Esophagus squamous epithelium (tissue), 5 donors: Measurements from ENCODE around the gene ERC1. TPM values are rescaled to one million over a fixed set of nuclear protein-coding genes. Genes with fewer than 3 reads are reported as not detected.
A peak's percentile ranks its signal among the peaks of the same experiment; 100 is the strongest.

Experiments used
- DNase-seq: peaks from one replicate; lab custom pipeline; 2025; lab: John Stamatoyannopoulos, UW
- H3K27ac ChIP-seq, 4 donors: fragments of 200-600 bp; sonication (generic); one replicate each; pipeline ENCODE4 v1.5.1; 2016 to 2019; ENCODE audit warnings: mild to moderate bottlenecking in 1 of 4
- H3K27me3 ChIP-seq, 4 donors: fragments of 200-600 bp; sonication (generic); 1 replicate in 3 of 4; 2 replicates in 1 of 4; pipeline versions ENCODE4 v1.5.1 to v1.6.0; 2017 to 2021; ENCODE audit warnings: antibody characterized with exemption in 1 of 4
- H3K36me3 ChIP-seq, 3 donors: fragments of 200-600 bp; sonication (generic); one replicate each; pipeline ENCODE4 v1.5.1; 2016 to 2019
- H3K4me1 ChIP-seq, 3 donors: fragments of 200-600 bp; sonication (generic); one replicate each; pipeline ENCODE4 v1.5.1; 2017 to 2019
- H3K4me3 ChIP-seq, 4 donors: fragments of 200-600 bp; sonication (generic); 1 replicate in 3 of 4; 2 replicates in 1 of 4; pipeline ENCODE4 v1.5.1; 2016 to 2019; ENCODE audit warnings: mild to moderate bottlenecking in 2 of 4, moderate library complexity in 1 of 4
- H3K9me3 ChIP-seq, 3 donors: fragments of 200-600 bp; sonication (generic); one replicate each; pipeline ENCODE4 v1.5.1; 2016 to 2019
- POLR2A ChIP-seq, 4 donors: fragments of 450-650 bp; IDR thresholded peaks; one replicate each; pipeline ENCODE4 v1.6.1; 2017; ENCODE audit warnings: antibody characterized with exemption in 4 of 4, mild to moderate bottlenecking in 4 of 4, moderate library complexity in 3 of 4
- WGBS, 2 donors: methylation state at CpG; one replicate each; pipeline ENCODE4 v1.1.5; 2018; 5-methylcytosine and 5-hydroxymethylcytosine counted together
- intact Hi-C: fragments of 100-400 bp; cut with DNase I; formaldehyde crosslinking; loops from one replicate; pipeline ENCODE4 v1.15.0; 2022
- total RNA-seq, 4 donors: library from RNA; depleted of rRNA; stranded (reverse); fragments of >200 nt; gene quantifications; one replicate each; pipeline ENCODE4 v1.1.0, GENCODE V29; 2016
- TF ChIP-seq, protein P1 (sequence below), 6 experiments: fragments of 450-650 bp in 4 of 6; fragments of 200-600 bp in 2 of 6; sonication (generic) in 2 of 6; IDR thresholded peaks; one replicate each; pipeline ENCODE4 v1.5.1; 2016 to 2019; ENCODE audit warnings: antibody characterized with exemption in 6 of 6, mild to moderate bottlenecking in 4 of 6, moderate library complexity in 4 of 6
- donor health status: DM: yes; HTN: yes; CAD: no.

The ERC1 gene
- total RNA-seq, 4 donors from 2014 or later, result 19.0 to 50.7 (median 37.5) TPM

DNA sequence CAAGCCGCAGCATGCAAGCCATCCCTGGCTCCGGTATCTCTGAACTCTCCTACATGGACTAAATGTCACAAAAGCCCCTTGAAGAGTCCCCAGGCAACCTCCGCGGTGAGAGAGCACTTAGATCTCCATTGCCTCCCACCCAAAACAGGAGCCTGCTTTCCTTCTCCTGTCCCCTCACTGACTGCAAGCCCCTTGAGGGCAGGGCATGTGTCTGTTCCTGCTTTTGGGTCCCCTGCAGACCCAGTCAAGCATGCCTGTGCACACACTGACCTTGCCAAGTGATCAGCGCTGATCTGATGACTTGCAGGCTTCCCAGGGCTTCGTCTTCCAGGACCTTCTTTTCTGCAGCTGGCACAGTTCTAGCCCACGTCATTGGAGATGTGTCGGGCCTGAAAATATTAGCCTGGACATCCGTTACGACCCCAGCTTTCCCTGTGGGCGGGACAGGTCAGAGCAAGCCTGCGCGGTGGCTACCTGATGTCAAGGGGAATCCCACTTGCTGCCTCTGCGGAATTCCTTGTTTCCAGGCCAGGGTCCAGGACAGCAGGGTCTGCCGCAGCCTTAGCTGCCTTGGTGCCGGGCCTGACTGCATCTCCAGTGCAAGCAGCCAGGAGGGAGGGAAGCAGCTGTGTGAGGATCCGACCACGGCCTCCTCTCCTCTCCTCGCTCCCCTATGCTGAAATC lies 510.8 kb downstream of the ERC1 start:
- intact Hi-C loops, result no loop called here
- no peak for DNase-seq
- peaks cover 0 to 37% (median 0%) of the 10 kb centered on the region in 3 donors for H3K4me1 ChIP-seq
- TF ChIP-seq POLR2A (IDR thresholded peaks at IDR 0.05), result no peak
- TF ChIP-seq, protein P1, sequence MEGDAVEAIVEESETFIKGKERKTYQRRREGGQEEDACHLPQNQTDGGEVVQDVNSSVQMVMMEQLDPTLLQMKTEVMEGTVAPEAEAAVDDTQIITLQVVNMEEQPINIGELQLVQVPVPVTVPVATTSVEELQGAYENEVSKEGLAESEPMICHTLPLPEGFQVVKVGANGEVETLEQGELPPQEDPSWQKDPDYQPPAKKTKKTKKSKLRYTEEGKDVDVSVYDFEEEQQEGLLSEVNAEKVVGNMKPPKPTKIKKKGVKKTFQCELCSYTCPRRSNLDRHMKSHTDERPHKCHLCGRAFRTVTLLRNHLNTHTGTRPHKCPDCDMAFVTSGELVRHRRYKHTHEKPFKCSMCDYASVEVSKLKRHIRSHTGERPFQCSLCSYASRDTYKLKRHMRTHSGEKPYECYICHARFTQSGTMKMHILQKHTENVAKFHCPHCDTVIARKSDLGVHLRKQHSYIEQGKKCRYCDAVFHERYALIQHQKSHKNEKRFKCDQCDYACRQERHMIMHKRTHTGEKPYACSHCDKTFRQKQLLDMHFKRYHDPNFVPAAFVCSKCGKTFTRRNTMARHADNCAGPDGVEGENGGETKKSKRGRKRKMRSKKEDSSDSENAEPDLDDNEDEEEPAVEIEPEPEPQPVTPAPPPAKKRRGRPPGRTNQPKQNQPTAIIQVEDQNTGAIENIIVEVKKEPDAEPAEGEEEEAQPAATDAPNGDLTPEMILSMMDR (IDR thresholded peaks at IDR 0.05), result no peak
- WGBS, 2 donors, result 78 to 86% methylated on average over 7 to 12 of the region's 19 CpGs
- H3K36me3 ChIP-seq, result no peaks in the 10 kb centered on the region
- H3K27ac ChIP-seq, result no peak overlapping the region
- no peaks in the 10 kb centered on the region for H3K27me3 ChIP-seq
- H3K9me3 ChIP-seq, result no peaks in the 10 kb centered on the region
- H3K4me3 ChIP-seq, result no peak overlapping the region

DNA sequence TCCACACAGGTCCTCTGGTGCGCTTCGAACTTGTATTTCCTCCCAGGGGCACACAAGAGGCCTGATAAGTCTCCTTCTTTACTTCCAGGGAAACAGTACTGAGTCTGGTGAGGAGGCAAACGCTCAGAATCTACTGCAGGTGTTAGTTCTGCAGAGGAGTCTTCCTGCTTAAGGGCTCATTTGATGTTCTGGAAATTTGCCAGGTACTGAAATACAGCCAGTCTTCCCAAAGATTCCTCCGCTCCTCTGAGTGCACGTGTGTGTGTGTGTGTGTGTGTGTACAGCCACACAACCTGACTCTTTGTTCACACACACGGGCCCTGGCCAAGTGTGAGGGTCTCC lies 511.3 kb downstream of the ERC1 start:
- Histone ChIP-seq H3K27me3 (no peaks in the 10 kb centered on the region), H3K9me3 (no peaks in the 10 kb centered on the region), H3K27ac (no peak overlapping the region), H3K36me3 (no peaks in the 10 kb centered on the region), H3K4me3 (no peak overlapping the region), H3K4me1 (peaks cover 0 to 32% (median 0%) of the 10 kb centered on the region in 3 donors)
- DNase-seq, result no peak
- 21 to 23% methylated on average over 3 to 5 of the region's 6 CpGs for WGBS, 2 donors
- intact Hi-C loops, result no loop called here
- TF ChIP-seq, protein P1 (IDR thresholded peaks at IDR 0.05), result no peak
- no peak for TF ChIP-seq POLR2A (IDR thresholded peaks at IDR 0.05)

DNA sequence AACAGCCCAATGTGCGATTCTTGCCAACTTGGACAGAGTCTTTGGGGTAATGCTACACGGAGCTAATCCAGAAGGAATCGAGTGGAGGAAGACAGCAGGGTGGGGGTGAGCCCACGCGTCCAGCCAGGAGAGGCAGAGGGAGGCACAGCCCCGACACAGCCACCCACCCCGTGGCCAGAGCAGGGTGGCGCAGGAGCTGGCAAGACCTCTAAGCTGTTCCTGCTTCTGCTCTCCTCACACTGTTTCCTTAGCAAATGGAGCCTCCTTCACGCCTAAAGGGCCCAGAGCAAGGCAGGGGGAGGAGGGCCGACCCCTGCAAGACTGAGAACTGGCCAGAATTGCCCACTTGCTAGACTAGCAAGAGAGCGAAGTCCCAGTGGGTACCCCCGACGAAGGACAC lies 511.8 kb downstream of the ERC1 start:
- H3K9me3 ChIP-seq, result no peaks in the 10 kb centered on the region
- DNase-seq, result no peak
- TF ChIP-seq, protein P1 (IDR thresholded peaks at IDR 0.05), result no peak
- no peaks in the 10 kb centered on the region for H3K36me3 ChIP-seq
- no peak overlapping the region for H3K4me3 ChIP-seq
- H3K27ac ChIP-seq, result no peak overlapping the region
- intact Hi-C loops, result no loop called here
- WGBS, 2 donors, result 67 to 72% methylated on average over 6 to 7 of the region's 13 CpGs
- no peaks in the 10 kb centered on the region for H3K27me3 ChIP-seq
- peaks cover 0 to 30% (median 0%) of the 10 kb centered on the region in 3 donors for H3K4me1 ChIP-seq

DNA sequence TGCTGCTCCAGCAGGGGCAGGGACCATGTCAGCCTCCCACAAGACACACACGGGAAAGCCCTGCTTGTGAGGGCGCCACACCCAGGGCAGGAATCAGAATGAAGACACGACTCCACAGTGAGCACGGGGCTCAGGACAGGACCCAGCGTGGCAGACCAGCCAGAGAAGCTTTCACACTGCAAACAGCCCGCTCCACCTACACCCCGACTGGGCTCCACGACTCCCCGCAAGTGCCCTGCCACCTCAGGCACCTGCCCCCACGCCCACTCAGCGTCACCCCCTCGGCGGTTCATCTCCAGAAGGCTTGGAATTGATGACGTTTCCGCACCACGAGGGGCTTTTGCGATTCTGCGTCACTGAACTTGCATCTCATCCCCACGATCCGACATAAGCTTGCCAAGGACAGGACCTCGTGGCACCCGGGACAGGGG lies 512.3 kb downstream of the ERC1 start:
- DNase-seq, result no peak
- H3K4me1 ChIP-seq, result peaks cover 0 to 30% (median 0%) of the 10 kb centered on the region in 3 donors
- 80 to 87% methylated on average over 3 to 6 of the region's 22 CpGs for WGBS, 2 donors
- intact Hi-C loops, result no loop called here
- H3K27ac ChIP-seq, result no peak overlapping the region
- H3K27me3 ChIP-seq, result no peaks in the 10 kb centered on the region
- H3K9me3 ChIP-seq, result no peaks in the 10 kb centered on the region
- H3K4me3 ChIP-seq, result no peak overlapping the region
- H3K36me3 ChIP-seq, result no peaks in the 10 kb centered on the region
- TF ChIP-seq POLR2A (IDR thresholded peaks at IDR 0.05), result no peak
- TF ChIP-seq, protein P1 (IDR thresholded peaks at IDR 0.05), result no peak

DNA sequence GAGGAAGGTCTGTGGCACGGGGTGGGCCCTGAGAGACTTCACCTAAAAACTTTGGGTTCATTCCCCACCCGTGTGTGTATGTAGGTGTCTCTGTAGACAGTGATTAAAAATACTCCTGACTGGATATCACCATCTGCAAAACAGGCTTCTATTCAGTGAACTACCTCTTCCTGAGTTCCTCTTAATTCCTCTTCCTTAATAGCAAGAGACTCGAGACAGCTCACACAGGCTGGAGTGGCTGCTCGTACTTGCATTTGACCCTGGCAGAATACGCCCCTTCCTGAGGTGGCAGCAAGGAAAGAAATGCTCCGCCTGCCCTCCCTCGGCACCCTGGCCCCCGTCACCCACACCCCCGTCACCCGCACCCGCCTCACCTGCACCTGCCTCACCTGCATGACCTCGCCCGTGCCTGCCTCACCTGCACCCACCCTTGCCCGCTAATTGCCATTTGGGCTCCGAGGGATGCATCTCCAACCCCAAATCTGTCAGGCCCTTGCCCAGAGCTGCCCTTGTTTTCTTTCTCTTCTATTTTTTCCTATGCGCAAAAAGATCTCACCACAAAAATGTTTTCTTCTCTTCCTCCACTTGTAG lies 513.4 kb downstream of the ERC1 start:
- WGBS, 2 donors, result 38 to 55% methylated on average over 13 to 15 of the region's 16 CpGs
- H3K36me3 ChIP-seq, result no peaks in the 10 kb centered on the region
- TF ChIP-seq, protein P1 (IDR thresholded peaks at IDR 0.05), result no peak
- no peak for TF ChIP-seq POLR2A (IDR thresholded peaks at IDR 0.05)
- peaks cover 0 to 30% (median 0%) of the 10 kb centered on the region in 3 donors for H3K4me1 ChIP-seq
- H3K9me3 ChIP-seq, result no peaks in the 10 kb centered on the region
- no peak overlapping the region for H3K27ac ChIP-seq
- no peak for DNase-seq
- intact Hi-C loops, result no loop called here
- H3K4me3 ChIP-seq, result peak overlapping the region in 1 of 4 donors; percentile 28
- no peaks in the 10 kb centered on the region for H3K27me3 ChIP-seq
